HepG2 (cell line): ENCODE measurements around the gene C19orf85. TPM values are rescaled to one million over a fixed set of nuclear protein-coding genes. Genes with fewer than 3 reads are reported as not detected.

Experiments used
- ARHGAP35 ChIP-seq: sonication (generic); formaldehyde crosslinking; IDR thresholded peaks from 2 replicates; pipeline ENCODE4 v1.9.0; 2022; ENCODE audit warnings: mild to moderate bottlenecking, inconsistent platforms, moderate library complexity, missing genetic modification reagents, borderline replicate concordance
- CBX1 ChIP-seq: IDR thresholded peaks from one replicate; pipeline ENCODE4 v1.6.1; 2016; ENCODE audit warnings: antibody characterized with exemption, low read depth
- CHCHD3 ChIP-seq: sonication (generic); formaldehyde crosslinking; IDR thresholded peaks from 2 replicates; pipeline ENCODE4 v1.8.0; 2022; ENCODE audit warnings: mild to moderate bottlenecking, missing genetic modification reagents, moderate library complexity
- KDM1A ChIP-seq: IDR thresholded peaks from 2 replicates; pipeline ENCODE4 v1.6.1; 2016; ENCODE audit warnings: missing compliant biosample characterization
- KLF12 ChIP-seq: sonication (generic); formaldehyde crosslinking; IDR thresholded peaks from 2 replicates; pipeline ENCODE4 v1.4.0; 2020; ENCODE audit warnings: missing genetic modification reagents, borderline replicate concordance
- PAX8 ChIP-seq: sonication (generic); formaldehyde crosslinking; IDR thresholded peaks from 2 replicates; pipeline ENCODE4 v1.8.0; 2022; ENCODE audit warnings: mild to moderate bottlenecking, missing genetic modification reagents, borderline replicate concordance
- RARG ChIP-seq: sonication (generic); formaldehyde crosslinking; IDR thresholded peaks from 2 replicates; pipeline ENCODE4 v1.4.0; 2020; ENCODE audit warnings: low read depth, mild to moderate bottlenecking, missing genetic modification reagents
- SMYD3 ChIP-seq: sonication (generic); formaldehyde crosslinking; IDR thresholded peaks from 2 replicates; pipeline ENCODE4 v1.8.1; 2023; ENCODE audit warnings: mild to moderate bottlenecking, missing genetic modification reagents
- SRSF9 ChIP-seq: fragments of 200-400 bp; formaldehyde crosslinking; IDR thresholded peaks from 2 replicates; pipeline ENCODE4 v1.6.1; 2018; ENCODE audit warnings: borderline replicate concordance, mild to moderate bottlenecking, low read depth, low read length; ENCODE audit not compliant: insufficient read depth, poor library complexity, severe bottlenecking
- THYN1 ChIP-seq: sonication (generic); formaldehyde crosslinking; IDR thresholded peaks from 2 replicates; pipeline ENCODE4 v1.8.1; 2023; ENCODE audit warnings: low read depth, mild to moderate bottlenecking, moderate library complexity, missing genetic modification reagents, borderline replicate concordance
- ZKSCAN1 ChIP-seq: fragments of 150-350 bp; IDR thresholded peaks from 2 replicates; pipeline ENCODE4 v1.6.1; 2014; ENCODE audit warnings: low read length
- ZKSCAN5 ChIP-seq: sonication (generic); formaldehyde crosslinking; IDR thresholded peaks from 2 replicates; pipeline ENCODE4 v1.5.1; 2020; ENCODE audit warnings: mild to moderate bottlenecking, missing genetic modification reagents
- ZNF101 ChIP-seq: sonication (generic); formaldehyde crosslinking; IDR thresholded peaks from 2 replicates; pipeline ENCODE4 v1.4.0; 2020; ENCODE audit warnings: mild to moderate bottlenecking, low read depth, missing genetic modification reagents, borderline replicate concordance
- ZNF160 ChIP-seq: sonication (generic); formaldehyde crosslinking; IDR thresholded peaks from 2 replicates; pipeline ENCODE4 v1.8.0; 2022; ENCODE audit warnings: mild to moderate bottlenecking, inconsistent platforms, missing genetic modification reagents
- ZNF468 ChIP-seq: sonication (generic); formaldehyde crosslinking; IDR thresholded peaks from 2 replicates; pipeline ENCODE4 v1.8.0; 2022; ENCODE audit warnings: mild to moderate bottlenecking, moderate library complexity, missing genetic modification reagents
- ZNF672 ChIP-seq: sonication (generic); formaldehyde crosslinking; IDR thresholded peaks from 2 replicates; pipeline ENCODE4 v1.8.1; 2022; ENCODE audit warnings: missing genetic modification reagents
- ZNF83 ChIP-seq: sonication (generic); formaldehyde crosslinking; IDR thresholded peaks from 2 replicates; pipeline ENCODE4 v1.4.0; 2020; ENCODE audit warnings: missing genetic modification reagents, mild to moderate bottlenecking, borderline replicate concordance
- polyA plus RNA-seq, 8 experiments: library from polyadenylated mRNA; depleted of rRNA in 3 of 8; stranded (reverse) in 7 of 8; unstranded in 1 of 8; fragments of >200 nt; fragmentation: Illumina TruSeq in 4 of 8; extraction: Trizol in 4 of 8; gene quantifications; 2 replicates each; pipeline versions ENCODE4 v1.2.1 to v1.2.3, GENCODE V29; 2011 to 2016; ENCODE audit warnings: low read depth in 4 of 8, missing spikeins in 1 of 8, mixed read lengths in 1 of 8; ENCODE audit not compliant: insufficient read depth in 1 of 8
- total RNA-seq, 5 experiments: library from RNA; depleted of rRNA; stranded (reverse); fragments of >200 nt; fragmentation: Illumina TruSeq; extraction: Trizol; gene quantifications; 2 replicates each; pipeline ENCODE4 v1.2.3, GENCODE V29; 2016; ENCODE audit warnings: low read depth in 1 of 5
- TF ChIP-seq, protein P1 (sequence below): sonication (generic); formaldehyde crosslinking; conservative IDR thresholded peaks from 2 replicates; pipeline ENCODE4 v1.8.0; 2022; ENCODE audit warnings: missing genetic modification reagents
- TF ChIP-seq, protein P2 (sequence below): sonication (generic); formaldehyde crosslinking; IDR thresholded peaks from 2 replicates; pipeline ENCODE4 v1.4.0; 2020; ENCODE audit warnings: missing genetic modification reagents
- TF ChIP-seq, protein P3 (sequence below): IDR thresholded peaks from 2 replicates; pipeline ENCODE4 v1.6.1; 2016; ENCODE audit warnings: low read depth, missing genetic modification reagents, missing compliant biosample characterization
- TF ChIP-seq, protein P4 (sequence below): sonication (generic); formaldehyde crosslinking; IDR thresholded peaks from 2 replicates; pipeline ENCODE4 v1.4.0; 2020; ENCODE audit warnings: low read depth, mild to moderate bottlenecking, missing genetic modification reagents

C19orf85 gene
- total and polyA plus RNA-seq, 2 of the 13 experiments (the other 11 are each of a cell fraction or from before 2014, with no cell fraction given): not detected

DNA sequence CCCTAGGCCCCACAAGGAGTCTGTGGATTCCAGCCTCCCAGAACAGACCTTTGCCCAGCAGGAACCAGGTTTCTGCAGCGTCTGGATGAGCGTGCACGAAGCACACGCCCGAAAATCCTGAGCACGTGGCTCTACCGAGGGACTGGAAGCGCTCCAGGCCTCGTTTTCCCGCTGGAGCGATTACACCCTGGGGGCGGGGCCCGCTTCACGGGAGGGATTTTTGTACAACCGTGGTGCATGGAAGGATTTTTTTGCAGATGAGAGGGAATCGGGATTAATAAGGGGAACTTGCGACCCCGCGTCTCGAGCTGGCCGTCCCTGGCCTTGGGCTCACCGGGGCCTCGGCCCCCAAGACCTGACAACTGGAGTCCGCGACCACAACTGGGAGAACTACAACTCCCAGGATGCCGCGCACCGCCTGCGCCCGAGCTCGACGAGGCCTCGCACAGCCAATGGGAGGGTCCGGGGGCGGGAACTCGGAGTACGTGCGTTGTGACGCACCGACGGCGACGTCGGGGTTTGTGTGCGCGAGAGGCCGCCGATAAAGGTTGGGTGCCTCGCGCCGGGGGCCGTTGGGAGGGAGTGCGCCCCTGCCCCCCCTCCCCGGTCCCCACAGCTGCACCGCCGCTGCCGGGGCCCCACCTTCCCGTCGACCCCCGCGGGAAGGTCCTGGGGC lies 11.7 kb upstream of the C19orf85 start, which contains the start of gene ZNF628 (continued):
- TF ChIP-seq, protein P1, sequence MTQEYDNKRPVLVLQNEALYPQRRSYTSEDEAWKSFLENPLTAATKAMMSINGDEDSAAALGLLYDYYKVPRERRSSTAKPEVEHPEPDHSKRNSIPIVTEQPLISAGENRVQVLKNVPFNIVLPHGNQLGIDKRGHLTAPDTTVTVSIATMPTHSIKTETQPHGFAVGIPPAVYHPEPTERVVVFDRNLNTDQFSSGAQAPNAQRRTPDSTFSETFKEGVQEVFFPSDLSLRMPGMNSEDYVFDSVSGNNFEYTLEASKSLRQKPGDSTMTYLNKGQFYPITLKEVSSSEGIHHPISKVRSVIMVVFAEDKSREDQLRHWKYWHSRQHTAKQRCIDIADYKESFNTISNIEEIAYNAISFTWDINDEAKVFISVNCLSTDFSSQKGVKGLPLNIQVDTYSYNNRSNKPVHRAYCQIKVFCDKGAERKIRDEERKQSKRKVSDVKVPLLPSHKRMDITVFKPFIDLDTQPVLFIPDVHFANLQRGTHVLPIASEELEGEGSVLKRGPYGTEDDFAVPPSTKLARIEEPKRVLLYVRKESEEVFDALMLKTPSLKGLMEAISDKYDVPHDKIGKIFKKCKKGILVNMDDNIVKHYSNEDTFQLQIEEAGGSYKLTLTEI (CRISPR knock-in tag): no peak
- TF ChIP-seq SRSF9 (no peak), ZNF101 (CRISPR knock-in tag) (no peak), ZKSCAN1 (no peak), THYN1 (CRISPR knock-in tag) (no peak), KDM1A (no peak), SMYD3 (CRISPR knock-in tag) (no peak; the same call in 1 of the 2 replicates), ZNF468 (no peak), KLF12 (CRISPR knock-in tag) (peak; percentile 56), CBX1 (no peak), CHCHD3 (CRISPR knock-in tag) (no peak), RARG (CRISPR knock-in tag) (no peak), PAX8 (CRISPR knock-in tag) (no peak), ARHGAP35 (CRISPR knock-in tag) (peak; percentile 30), ZNF160 (peak; percentile 76; the same call in 1 of the 2 replicates), ZNF672 (CRISPR knock-in tag) (no peak), ZKSCAN5 (CRISPR knock-in tag) (no peak), ZNF83 (CRISPR knock-in tag) (peak; percentile 66; the same call in 1 of the 2 replicates)
- TF ChIP-seq, protein P2, sequence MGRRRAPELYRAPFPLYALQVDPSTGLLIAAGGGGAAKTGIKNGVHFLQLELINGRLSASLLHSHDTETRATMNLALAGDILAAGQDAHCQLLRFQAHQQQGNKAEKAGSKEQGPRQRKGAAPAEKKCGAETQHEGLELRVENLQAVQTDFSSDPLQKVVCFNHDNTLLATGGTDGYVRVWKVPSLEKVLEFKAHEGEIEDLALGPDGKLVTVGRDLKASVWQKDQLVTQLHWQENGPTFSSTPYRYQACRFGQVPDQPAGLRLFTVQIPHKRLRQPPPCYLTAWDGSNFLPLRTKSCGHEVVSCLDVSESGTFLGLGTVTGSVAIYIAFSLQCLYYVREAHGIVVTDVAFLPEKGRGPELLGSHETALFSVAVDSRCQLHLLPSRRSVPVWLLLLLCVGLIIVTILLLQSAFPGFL: no peak
- TF ChIP-seq, protein P3, sequence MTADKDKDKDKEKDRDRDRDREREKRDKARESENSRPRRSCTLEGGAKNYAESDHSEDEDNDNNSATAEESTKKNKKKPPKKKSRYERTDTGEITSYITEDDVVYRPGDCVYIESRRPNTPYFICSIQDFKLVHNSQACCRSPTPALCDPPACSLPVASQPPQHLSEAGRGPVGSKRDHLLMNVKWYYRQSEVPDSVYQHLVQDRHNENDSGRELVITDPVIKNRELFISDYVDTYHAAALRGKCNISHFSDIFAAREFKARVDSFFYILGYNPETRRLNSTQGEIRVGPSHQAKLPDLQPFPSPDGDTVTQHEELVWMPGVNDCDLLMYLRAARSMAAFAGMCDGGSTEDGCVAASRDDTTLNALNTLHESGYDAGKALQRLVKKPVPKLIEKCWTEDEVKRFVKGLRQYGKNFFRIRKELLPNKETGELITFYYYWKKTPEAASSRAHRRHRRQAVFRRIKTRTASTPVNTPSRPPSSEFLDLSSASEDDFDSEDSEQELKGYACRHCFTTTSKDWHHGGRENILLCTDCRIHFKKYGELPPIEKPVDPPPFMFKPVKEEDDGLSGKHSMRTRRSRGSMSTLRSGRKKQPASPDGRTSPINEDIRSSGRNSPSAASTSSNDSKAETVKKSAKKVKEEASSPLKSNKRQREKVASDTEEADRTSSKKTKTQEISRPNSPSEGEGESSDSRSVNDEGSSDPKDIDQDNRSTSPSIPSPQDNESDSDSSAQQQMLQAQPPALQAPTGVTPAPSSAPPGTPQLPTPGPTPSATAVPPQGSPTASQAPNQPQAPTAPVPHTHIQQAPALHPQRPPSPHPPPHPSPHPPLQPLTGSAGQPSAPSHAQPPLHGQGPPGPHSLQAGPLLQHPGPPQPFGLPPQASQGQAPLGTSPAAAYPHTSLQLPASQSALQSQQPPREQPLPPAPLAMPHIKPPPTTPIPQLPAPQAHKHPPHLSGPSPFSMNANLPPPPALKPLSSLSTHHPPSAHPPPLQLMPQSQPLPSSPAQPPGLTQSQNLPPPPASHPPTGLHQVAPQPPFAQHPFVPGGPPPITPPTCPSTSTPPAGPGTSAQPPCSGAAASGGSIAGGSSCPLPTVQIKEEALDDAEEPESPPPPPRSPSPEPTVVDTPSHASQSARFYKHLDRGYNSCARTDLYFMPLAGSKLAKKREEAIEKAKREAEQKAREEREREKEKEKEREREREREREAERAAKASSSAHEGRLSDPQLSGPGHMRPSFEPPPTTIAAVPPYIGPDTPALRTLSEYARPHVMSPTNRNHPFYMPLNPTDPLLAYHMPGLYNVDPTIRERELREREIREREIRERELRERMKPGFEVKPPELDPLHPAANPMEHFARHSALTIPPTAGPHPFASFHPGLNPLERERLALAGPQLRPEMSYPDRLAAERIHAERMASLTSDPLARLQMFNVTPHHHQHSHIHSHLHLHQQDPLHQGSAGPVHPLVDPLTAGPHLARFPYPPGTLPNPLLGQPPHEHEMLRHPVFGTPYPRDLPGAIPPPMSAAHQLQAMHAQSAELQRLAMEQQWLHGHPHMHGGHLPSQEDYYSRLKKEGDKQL: no peak
- TF ChIP-seq, protein P4, sequence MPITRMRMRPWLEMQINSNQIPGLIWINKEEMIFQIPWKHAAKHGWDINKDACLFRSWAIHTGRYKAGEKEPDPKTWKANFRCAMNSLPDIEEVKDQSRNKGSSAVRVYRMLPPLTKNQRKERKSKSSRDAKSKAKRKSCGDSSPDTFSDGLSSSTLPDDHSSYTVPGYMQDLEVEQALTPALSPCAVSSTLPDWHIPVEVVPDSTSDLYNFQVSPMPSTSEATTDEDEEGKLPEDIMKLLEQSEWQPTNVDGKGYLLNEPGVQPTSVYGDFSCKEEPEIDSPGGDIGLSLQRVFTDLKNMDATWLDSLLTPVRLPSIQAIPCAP: peak; percentile 90; the same call in 1 of the 2 replicates
